Lower lobe of right lung (tissue), 2 donors: Measurements from ENCODE around the gene SPAG16. TPM values are rescaled to one million over a fixed set of nuclear protein-coding genes. Genes with fewer than 3 reads are reported as not detected.

ENCODE experiments used
- ATAC-seq, 2 donors: fragments of 200-7000 bp; cut with Tn5 transposase; one replicate each; pipeline ENCODE4 v1.9.1; 2020 to 2022; ENCODE audit warnings: mild to moderate bottlenecking in 2 of 2, moderate library complexity in 2 of 2
- DNase-seq: peaks from one replicate; pipeline ENCODE4 v3.0.0-alpha.2; 2020
- H3K27ac ChIP-seq: fragments of 200-600 bp; one replicate; pipeline ENCODE4 v1.8.0; 2022
- H3K27me3 ChIP-seq: fragments of 200-600 bp; one replicate; pipeline ENCODE4 v1.8.0; 2022; ENCODE audit warnings: low read depth
- H3K36me3 ChIP-seq: fragments of 200-600 bp; one replicate; pipeline ENCODE4 v1.8.0; 2022; ENCODE audit warnings: mild to moderate bottlenecking
- H3K4me1 ChIP-seq: fragments of 200-600 bp; one replicate; pipeline ENCODE4 v1.8.0; 2022
- H3K4me3 ChIP-seq: fragments of 200-600 bp; one replicate; pipeline ENCODE4 v1.8.0; 2022; ENCODE audit warnings: mild to moderate bottlenecking
- H3K9me3 ChIP-seq: fragments of 200-600 bp; one replicate; pipeline ENCODE4 v1.8.0; 2022
- intact Hi-C: fragments of 100-400 bp; cut with DNase I; formaldehyde crosslinking; loops from one replicate; pipeline ENCODE4 v1.11.0; 2022
- total RNA-seq: library from RNA; stranded (reverse); fragmentation: NEBNext Ultra II Directional; extraction: Animal tissue kit (Norgen Biotek cat#: 25700); gene quantifications from one replicate; pipeline ENCODE4 v1.2.1, GENCODE V29; 2021
- TF ChIP-seq, protein P1 (sequence below): fragments of 200-600 bp; IDR thresholded peaks from one replicate; pipeline ENCODE4 v1.8.0; 2022; ENCODE audit warnings: antibody characterized with exemption, mild to moderate bottlenecking
- donor health status: DM: no; HTN: yes; CAD: no; lungs with severe emphysema.

Gene SPAG16
- total RNA-seq, 1 donor from 2014 or later = 16.7 TPM

GRCh38 chr2:214328941-214329340, 1044.7 kb downstream of the SPAG16 start:
- H3K27ac ChIP-seq = no peak overlapping the region
- H3K36me3 ChIP-seq = no peaks in the 10 kb centered on the region
- no peaks in the 10 kb centered on the region for H3K9me3 ChIP-seq
- no peak for ATAC-seq
- no peaks in the 10 kb centered on the region for H3K27me3 ChIP-seq
- no peak overlapping the region for H3K4me3 ChIP-seq
- no peaks in the 10 kb centered on the region for H3K4me1 ChIP-seq
- TF ChIP-seq, protein P1, sequence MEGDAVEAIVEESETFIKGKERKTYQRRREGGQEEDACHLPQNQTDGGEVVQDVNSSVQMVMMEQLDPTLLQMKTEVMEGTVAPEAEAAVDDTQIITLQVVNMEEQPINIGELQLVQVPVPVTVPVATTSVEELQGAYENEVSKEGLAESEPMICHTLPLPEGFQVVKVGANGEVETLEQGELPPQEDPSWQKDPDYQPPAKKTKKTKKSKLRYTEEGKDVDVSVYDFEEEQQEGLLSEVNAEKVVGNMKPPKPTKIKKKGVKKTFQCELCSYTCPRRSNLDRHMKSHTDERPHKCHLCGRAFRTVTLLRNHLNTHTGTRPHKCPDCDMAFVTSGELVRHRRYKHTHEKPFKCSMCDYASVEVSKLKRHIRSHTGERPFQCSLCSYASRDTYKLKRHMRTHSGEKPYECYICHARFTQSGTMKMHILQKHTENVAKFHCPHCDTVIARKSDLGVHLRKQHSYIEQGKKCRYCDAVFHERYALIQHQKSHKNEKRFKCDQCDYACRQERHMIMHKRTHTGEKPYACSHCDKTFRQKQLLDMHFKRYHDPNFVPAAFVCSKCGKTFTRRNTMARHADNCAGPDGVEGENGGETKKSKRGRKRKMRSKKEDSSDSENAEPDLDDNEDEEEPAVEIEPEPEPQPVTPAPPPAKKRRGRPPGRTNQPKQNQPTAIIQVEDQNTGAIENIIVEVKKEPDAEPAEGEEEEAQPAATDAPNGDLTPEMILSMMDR = no peak
- intact Hi-C loops = no loop called here
- DNase-seq = no peak

DNA sequence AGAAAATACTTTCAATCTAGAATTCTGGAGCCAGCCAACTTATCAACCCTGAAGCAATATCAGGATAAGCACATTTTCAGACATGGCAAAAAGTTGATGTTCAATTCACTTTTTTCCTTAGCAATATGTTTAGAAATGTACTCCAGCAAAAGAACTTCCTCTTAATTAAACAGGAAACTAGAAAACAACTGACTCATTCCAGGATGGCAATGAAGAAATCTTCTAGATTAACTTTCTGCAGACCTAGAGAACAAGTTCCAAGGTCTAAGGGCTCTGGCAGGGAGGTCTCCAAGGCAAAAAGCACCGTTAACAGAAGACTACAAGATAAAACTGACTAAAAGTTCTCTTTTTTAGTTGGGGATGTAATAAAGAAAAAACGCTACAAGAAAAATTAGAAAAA, 1057.4 kb downstream of the SPAG16 start:
- Histone ChIP-seq H3K27ac (no peak overlapping the region), H3K4me1 (no peaks in the 10 kb centered on the region), H3K9me3 (no peaks in the 10 kb centered on the region), H3K36me3 (no peaks in the 10 kb centered on the region), H3K27me3 (no peaks in the 10 kb centered on the region), H3K4me3 (no peak overlapping the region)
- TF ChIP-seq, protein P1 = no peak
- intact Hi-C loops = no loop called here
- ATAC-seq (no peak), DNase-seq (no peak)

GRCh38 chr2:214358506-214358905, 1074.2 kb downstream of the SPAG16 start:
- H3K9me3 ChIP-seq = no peaks in the 10 kb centered on the region
- H3K36me3 ChIP-seq = no peaks in the 10 kb centered on the region
- intact Hi-C loops = no loop called here
- ATAC-seq = no peak
- no peak for DNase-seq
- no peaks in the 10 kb centered on the region for H3K27me3 ChIP-seq
- no peak overlapping the region for H3K27ac ChIP-seq
- H3K4me1 ChIP-seq = no peaks in the 10 kb centered on the region
- H3K4me3 ChIP-seq = no peak overlapping the region
- TF ChIP-seq, protein P1 = no peak

DNA sequence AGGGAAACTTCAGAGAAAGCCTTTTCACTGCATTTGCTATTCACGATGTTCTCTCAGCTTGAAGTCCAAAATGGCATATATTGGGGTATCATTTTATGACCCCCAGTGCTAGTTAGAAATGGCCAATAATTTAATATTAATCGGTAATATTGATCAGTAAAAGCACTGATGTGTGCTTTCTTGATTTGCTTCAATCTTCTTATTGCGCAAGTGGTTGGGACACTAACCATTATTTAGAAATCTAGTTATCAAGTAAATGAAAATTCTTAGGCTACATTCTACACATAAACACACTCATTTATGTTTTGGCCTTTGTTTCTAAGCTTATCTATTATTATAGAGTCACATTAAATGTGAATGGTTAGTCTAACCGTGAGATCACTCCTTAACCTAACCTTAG, 1076.9 kb downstream of the SPAG16 start:
- intact Hi-C loops = no loop called here

DNA sequence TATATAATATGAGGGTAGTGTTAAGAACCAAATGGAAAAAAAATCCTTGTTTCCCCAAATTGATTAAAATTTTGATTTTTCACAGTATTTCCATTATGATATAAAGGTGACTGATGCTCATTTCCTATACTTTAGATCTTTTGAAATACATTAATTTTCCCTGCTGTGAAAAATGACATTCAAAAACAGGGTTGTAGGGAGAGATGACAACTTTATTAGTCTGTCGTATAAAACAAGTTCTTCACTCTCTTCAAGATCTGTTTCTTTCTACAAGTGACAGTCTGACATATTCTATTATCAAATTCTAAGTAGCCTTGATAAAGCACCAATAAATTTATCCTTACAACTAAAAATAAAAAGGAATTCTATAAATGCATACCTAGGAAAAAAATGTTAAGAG, 1081.3 kb downstream of the SPAG16 start:
- Histone ChIP-seq H3K4me1 (no peaks in the 10 kb centered on the region), H3K27me3 (no peaks in the 10 kb centered on the region), H3K27ac (no peak overlapping the region), H3K36me3 (no peaks in the 10 kb centered on the region), H3K4me3 (no peak overlapping the region), H3K9me3 (no peaks in the 10 kb centered on the region)
- intact Hi-C loops = no loop called here
- ATAC-seq (no peak), DNase-seq (no peak)
- TF ChIP-seq, protein P1 = no peak

More for the DNA sequence above, 1076.9 kb downstream of the SPAG16 start:
- TF ChIP-seq, protein P1 = no peak
- no peaks in the 10 kb centered on the region for H3K4me1 ChIP-seq
- no peaks in the 10 kb centered on the region for H3K9me3 ChIP-seq
- no peak for ATAC-seq
- H3K4me3 ChIP-seq = no peak overlapping the region
- no peak for DNase-seq
- no peaks in the 10 kb centered on the region for H3K27me3 ChIP-seq
- H3K36me3 ChIP-seq = no peaks in the 10 kb centered on the region
- H3K27ac ChIP-seq = no peak overlapping the region

DNA sequence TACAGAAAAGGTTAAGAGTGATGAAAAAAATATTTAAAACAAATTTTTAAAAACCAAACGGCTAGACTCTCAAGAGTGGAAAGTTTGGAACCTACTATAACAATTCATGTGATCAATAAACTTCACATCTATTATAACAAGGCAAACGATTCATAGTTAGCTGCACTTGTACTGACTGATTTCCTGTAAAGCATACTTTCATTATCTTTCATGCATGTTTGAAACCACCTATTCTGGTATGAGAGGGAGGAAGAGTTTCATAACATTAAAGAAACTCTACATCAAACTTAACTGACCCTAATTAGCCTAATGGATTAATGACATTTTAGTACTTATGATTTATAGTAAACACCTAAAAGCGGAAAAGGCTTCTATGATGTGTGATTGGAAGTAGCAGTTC, 1082.9 kb downstream of the SPAG16 start:
- TF ChIP-seq, protein P1 = no peak
- Histone ChIP-seq H3K4me1 (no peaks in the 10 kb centered on the region), H3K4me3 (no peak overlapping the region), H3K36me3 (no peaks in the 10 kb centered on the region), H3K9me3 (no peaks in the 10 kb centered on the region), H3K27ac (no peak overlapping the region), H3K27me3 (no peaks in the 10 kb centered on the region)
- intact Hi-C loops = no loop called here
- DNase-seq (no peak), ATAC-seq (no peak)
